Activated CD8-positive, alpha-beta memory T cell treated with anti-CD3 and anti-CD28 coated beads, Interleukin-2, amount 10 ng/mL, durations not matched to agents 7 days and 5 days (primary cell): ENCODE measurements around the gene LENG9. TPM values are rescaled to one million over a fixed set of nuclear protein-coding genes. Genes with fewer than 3 reads are reported as not detected.

Experiments
- ATAC-seq: fragments of 150-1000 bp; cut with Tn5 transposase; one replicate; pipeline ENCODE4 v1.10.0; 2021; ENCODE audit warnings: moderate library complexity
- CTCF ChIA-PET: fragments of 350-600 bp; sonication (Branson Sonifier 250); formaldehyde crosslinking; loops from one replicate; lab custom pipeline; 2021; ENCODE audit warnings: antibody characterized with exemption; lab: Charles Lee
- DNase-seq: peaks from one replicate; pipeline ENCODE4 v3.0.0-alpha.2; 2020
- H3K27ac Mint-ChIP-seq: one replicate; pipeline ENCODE4 v1.8.0; 2021; ENCODE audit warnings: mild to moderate bottlenecking, mixed read lengths
- H3K27me3 Mint-ChIP-seq: one replicate; pipeline ENCODE4 v1.8.0; 2021; ENCODE audit warnings: mixed read lengths
- H3K36me3 Mint-ChIP-seq: one replicate; pipeline ENCODE4 v1.8.0; 2021; ENCODE audit warnings: mild to moderate bottlenecking, mixed read lengths
- H3K4me1 Mint-ChIP-seq: one replicate; pipeline ENCODE4 v1.8.0; 2021; ENCODE audit warnings: mixed read lengths
- H3K4me3 Mint-ChIP-seq: one replicate; pipeline ENCODE4 v1.8.0; 2021; ENCODE audit warnings: mild to moderate bottlenecking, moderate library complexity, mixed read lengths
- H3K9me3 Mint-ChIP-seq: one replicate; pipeline ENCODE4 v1.8.0; 2022; ENCODE audit warnings: low read depth, mixed read lengths
- total RNA-seq, 2 experiments: library from RNA; stranded (reverse); gene quantifications; one replicate each; pipeline ENCODE4 v1.2.3, GENCODE V29; 2021

LENG9 gene
- total RNA-seq, 2 experiments from 2014 or later: 6.3 to 7.2 TPM

GRCh38 chr19:54461613-54462012 lies 2.0 kb downstream of the LENG9 start:
- ATAC-seq: no peak
- Mint-ChIP-seq H3K9me3 (no peaks in the 10 kb centered on the region), H3K36me3 (peaks cover 30% of the 10 kb centered on the region), H3K4me3 (peak overlapping the region; percentile 67), H3K4me1 (peaks cover 22% of the 10 kb centered on the region), H3K27me3 (peaks cover 4% of the 10 kb centered on the region), H3K27ac (peak overlapping the region; percentile 83)
- CTCF ChIA-PET: interaction anchor here (1.1 to 1.9 kb wide), 2 partner anchors 11 to 13 kb away, joined by 4 to 5 read pairs; partner anchors contain the start of gene LENG8
- no peak for DNase-seq

- H3K4me1 Mint-ChIP-seq: peaks cover 22% of the 10 kb centered on the region
- H3K9me3 Mint-ChIP-seq: no peaks in the 10 kb centered on the region
- ATAC-seq (no peak), DNase-seq (no peak)
- no peak overlapping the region for H3K4me3 Mint-ChIP-seq
- peaks cover 31% of the 10 kb centered on the region for H3K36me3 Mint-ChIP-seq
- CTCF ChIA-PET: interaction anchor here (1.9 kb wide), 1 partner anchor 12 kb away, joined by 5 read pairs; the partner anchor contains the start of gene LENG8
- peak overlapping the region; percentile 83 for H3K27ac Mint-ChIP-seq
- H3K27me3 Mint-ChIP-seq: peaks cover 4% of the 10 kb centered on the region
These were observed 2.4 kb downstream of the LENG9 start for GRCh38 chr19:54461210-54461609.

GRCh38 chr19:54460230-54461005 lies 3.2 kb downstream of the LENG9 start:
- H3K4me3 Mint-ChIP-seq: no peak overlapping the region
- peaks cover 36% of the 10 kb centered on the region for H3K36me3 Mint-ChIP-seq
- DNase-seq (no peak), ATAC-seq (no peak)
- no peak overlapping the region for H3K27ac Mint-ChIP-seq
- no peaks in the 10 kb centered on the region for H3K27me3 Mint-ChIP-seq
- CTCF ChIA-PET: interaction anchor here (1.1 to 1.9 kb wide), 3 partner anchors 11 to 21 kb away, joined by 4 to 5 read pairs (median 5); partner anchors contain the start of gene LENG8
- H3K9me3 Mint-ChIP-seq: no peaks in the 10 kb centered on the region
- H3K4me1 Mint-ChIP-seq: peaks cover 22% of the 10 kb centered on the region

GRCh38 chr19:54459282-54460229 lies 4.0 kb downstream of the LENG9 start:
- no peaks in the 10 kb centered on the region for H3K27me3 Mint-ChIP-seq
- no peak overlapping the region for H3K4me3 Mint-ChIP-seq
- H3K4me1 Mint-ChIP-seq: peaks cover 22% of the 10 kb centered on the region
- H3K9me3 Mint-ChIP-seq: no peaks in the 10 kb centered on the region
- no peak overlapping the region for H3K27ac Mint-ChIP-seq
- ATAC-seq (no peak), DNase-seq (no peak)
- peaks cover 43% of the 10 kb centered on the region for H3K36me3 Mint-ChIP-seq
- CTCF ChIA-PET: interaction anchor here (1.1 to 1.9 kb wide), 2 partner anchors 11 to 22 kb away, joined by 4 to 5 read pairs; partner anchors contain the start of gene LENG8

- Mint-ChIP-seq H3K27ac (no peak overlapping the region), H3K27me3 (no peaks in the 10 kb centered on the region), H3K4me1 (peaks cover 18% of the 10 kb centered on the region), H3K9me3 (no peaks in the 10 kb centered on the region), H3K36me3 (peaks cover 48% of the 10 kb centered on the region), H3K4me3 (no peak overlapping the region)
- no peak for DNase-seq
- CTCF ChIA-PET: interaction anchor here (1.1 to 1.9 kb wide), 2 partner anchors 10 to 23 kb away, joined by 4 to 5 read pairs; partner anchors contain the start of gene LENG8
- ATAC-seq: no peak
These were observed 4.8 kb downstream of the LENG9 start for GRCh38 chr19:54458648-54459281.

- H3K27me3 Mint-ChIP-seq: no peaks in the 10 kb centered on the region
- H3K4me3 Mint-ChIP-seq: no peak overlapping the region
- ATAC-seq (no peak), DNase-seq (no peak)
- peaks cover 54% of the 10 kb centered on the region for H3K36me3 Mint-ChIP-seq
- H3K4me1 Mint-ChIP-seq: peaks cover 21% of the 10 kb centered on the region
- H3K9me3 Mint-ChIP-seq: no peaks in the 10 kb centered on the region
- CTCF ChIA-PET: no interaction called here
- no peak overlapping the region for H3K27ac Mint-ChIP-seq
These were observed 5.6 kb downstream of the LENG9 start for GRCh38 chr19:54457773-54458647.

- no peak overlapping the region for H3K4me3 Mint-ChIP-seq
- H3K36me3 Mint-ChIP-seq: peaks cover 63% of the 10 kb centered on the region
- DNase-seq: no peak
- no peak overlapping the region for H3K27ac Mint-ChIP-seq
- ATAC-seq: no peak
- CTCF ChIA-PET: interaction anchor here (1.0 kb wide), 1 partner anchor 17 kb away, joined by 3 read pairs; no protein-coding TSS in a partner anchor
- H3K9me3 Mint-ChIP-seq: no peaks in the 10 kb centered on the region
- H3K4me1 Mint-ChIP-seq: peaks cover 19% of the 10 kb centered on the region
- H3K27me3 Mint-ChIP-seq: no peaks in the 10 kb centered on the region
These were observed 6.9 kb downstream of the LENG9 start for GRCh38 chr19:54456423-54457373.

- Mint-ChIP-seq H3K9me3 (no peaks in the 10 kb centered on the region), H3K36me3 (peaks cover 64% of the 10 kb centered on the region), H3K27me3 (no peaks in the 10 kb centered on the region), H3K27ac (no peak overlapping the region), H3K4me1 (peaks cover 20% of the 10 kb centered on the region), H3K4me3 (no peak overlapping the region)
- CTCF ChIA-PET: interaction anchor here (1.0 kb wide), 1 partner anchor 16 kb away, joined by 3 read pairs; no protein-coding TSS in a partner anchor
- no peak for DNase-seq
- no peak for ATAC-seq
These were observed 7.7 kb downstream of the LENG9 start for GRCh38 chr19:54455786-54456422.

- H3K9me3 Mint-ChIP-seq: no peaks in the 10 kb centered on the region
- no peak overlapping the region for H3K27ac Mint-ChIP-seq
- DNase-seq (no peak), ATAC-seq (no peak)
- no peaks in the 10 kb centered on the region for H3K27me3 Mint-ChIP-seq
- CTCF ChIA-PET: interaction anchor here (0.7 kb wide), 1 partner anchor 17 kb away, joined by 3 read pairs; no protein-coding TSS in a partner anchor
- H3K36me3 Mint-ChIP-seq: peaks cover 68% of the 10 kb centered on the region
- H3K4me1 Mint-ChIP-seq: peaks cover 28% of the 10 kb centered on the region
- no peak overlapping the region for H3K4me3 Mint-ChIP-seq
These were observed 8.6 kb downstream of the LENG9 start for GRCh38 chr19:54454781-54455675.
